Measurements from ENCODE around the gene PDSS2. TPM values are rescaled to one million over a fixed set of nuclear protein-coding genes. Genes with fewer than 3 reads are reported as not detected.

The PDSS2 gene
- polyA plus RNA-seq, 3 donors: 10.1 to 13.9 (median 13.3) TPM

DNA sequence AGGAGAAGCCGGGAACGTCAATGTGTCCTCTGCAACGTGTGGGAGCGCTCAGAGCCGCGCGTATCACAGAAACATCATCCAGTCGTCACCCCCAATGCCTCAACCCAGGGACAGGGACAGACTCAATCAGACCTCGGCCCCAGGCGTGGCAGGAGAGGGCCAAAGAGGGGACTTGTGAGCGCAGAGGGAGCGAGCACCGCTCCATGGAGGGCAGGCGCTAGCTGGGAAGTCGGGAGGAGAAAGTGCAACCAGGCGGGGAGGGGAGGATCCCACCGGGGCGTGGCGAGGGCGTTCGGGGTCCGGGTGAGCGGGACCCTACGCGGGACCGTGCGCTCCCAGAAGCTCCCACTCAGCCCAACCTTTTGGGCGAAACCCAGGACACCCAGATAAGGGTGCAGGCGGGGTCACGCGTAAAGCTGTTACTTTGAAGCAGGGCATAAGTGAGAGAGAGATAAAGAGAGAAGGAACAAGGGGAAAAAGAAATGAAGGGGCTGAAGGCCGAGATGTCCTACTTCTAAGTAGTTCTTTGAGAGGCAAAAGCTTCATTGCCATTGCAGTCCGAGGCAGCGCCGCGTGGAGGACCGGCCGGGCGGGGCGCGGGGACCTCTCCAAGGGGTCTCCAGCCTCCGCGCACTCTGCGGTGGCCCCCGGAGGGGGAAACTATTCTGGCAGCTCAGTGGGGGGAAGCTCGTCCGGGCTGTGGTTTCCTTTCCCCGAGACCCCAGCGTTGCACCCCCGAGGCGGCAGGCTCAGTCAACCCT, 29.7 kb upstream of the PDSS2 start:
- H3K36me3 ChIP-seq (replicated peaks in 1 of 2; ENCODE audit: control insufficient read depth in 1 of 2, insufficient read depth in 2 of 2, low read length in 2 of 2): no peaks in the 10 kb centered on the region
- H3K9me3 ChIP-seq (replicated peaks in 1 of 2; ENCODE audit: control insufficient read depth in 1 of 2, insufficient read depth in 1 of 2, low read length in 2 of 2): peaks cover 0 to 35% of the 10 kb centered on the region in 2 donors
- peak overlapping the region; percentile 7 to 77 (median 31) for H3K4me3 ChIP-seq (replicated peaks in 1 of 3; ENCODE audit: low read depth in 2 of 3, low read length in 3 of 3)
- H3K79me2 ChIP-seq (ENCODE audit: insufficient read depth, low read length): no peaks in the 10 kb centered on the region
- H4K20me1 ChIP-seq (ENCODE audit: insufficient read depth, low read length): no peaks in the 10 kb centered on the region
- H3K9me3 Mint-ChIP-seq: peaks cover 0 to 17% (median 4%) of the 10 kb centered on the region in 7 donors
- H3K9ac ChIP-seq (ENCODE audit: insufficient read depth, low read length, poor library complexity, severe bottlenecking): peak overlapping the region; percentile 25
- peaks cover 25 to 31% of the 10 kb centered on the region in 2 donors for H3K4me1 ChIP-seq (ENCODE audit: control insufficient read depth in 1 of 2, insufficient read depth in 2 of 2, low read length in 2 of 2)
- H2AFZ ChIP-seq (ENCODE audit: insufficient read depth, low read depth, low read length, poor library complexity, severe bottlenecking): peak overlapping the region; percentile 66
- peak in 1 of 3 donors; percentile 4 for DNase-seq
- peaks cover 27% of the 10 kb centered on the region for H3K4me1 Mint-ChIP-seq
- H3K27me3 ChIP-seq (ENCODE audit: control insufficient read depth in 2 of 2, insufficient read depth in 2 of 2, low read length in 2 of 2): peaks cover 80 to 93% of the 10 kb centered on the region in 2 donors
- H3K27ac Mint-ChIP-seq: no peak overlapping the region
- peaks cover 46 to 54% (median 52%) of the 10 kb centered on the region in 3 donors for H3K27me3 Mint-ChIP-seq (ENCODE audit: low read depth in 3 of 3)
- peaks cover 2 to 5% of the 10 kb centered on the region in 2 donors for H3K36me3 Mint-ChIP-seq
- under 1% methylated on average over 31 of the region's 51 CpGs for WGBS (ENCODE audit: insufficient coverage)
- no peak overlapping the region for H3K27ac ChIP-seq (ENCODE audit: low read depth in 1 of 2, low read length in 2 of 2)
- H3K4me3 Mint-ChIP-seq: peak overlapping the region; percentile 85 to 99
- TF ChIP-seq CTCF (IDR thresholded peaks at IDR 0.05): no peak
- intact Hi-C loops (cut with micrococcal nuclease): no loop called here
- peak overlapping the region; percentile 77 for H3K4me2 ChIP-seq (replicated peaks; ENCODE audit: extremely low read depth, low read length, poor library complexity, severe bottlenecking)

GRCh38 chr6:107488174-107488874, 29.0 kb upstream of the PDSS2 start:
- peaks cover 27% of the 10 kb centered on the region for H3K4me1 Mint-ChIP-seq
- Histone ChIP-seq H3K79me2 (ENCODE audit: insufficient read depth, low read length) (no peaks in the 10 kb centered on the region), H3K9me3 (replicated peaks in 1 of 2; ENCODE audit: control insufficient read depth in 1 of 2, insufficient read depth in 1 of 2, low read length in 2 of 2) (peaks cover 0 to 32% of the 10 kb centered on the region in 2 donors), H3K4me2 (replicated peaks; ENCODE audit: extremely low read depth, low read length, poor library complexity, severe bottlenecking) (peak overlapping the region; percentile 77), H3K4me1 (ENCODE audit: control insufficient read depth in 1 of 2, insufficient read depth in 2 of 2, low read length in 2 of 2) (peaks cover 25 to 31% of the 10 kb centered on the region in 2 donors), H3K4me3 (replicated peaks in 1 of 3; ENCODE audit: low read depth in 2 of 3, low read length in 3 of 3) (peak overlapping the region in 2 of 3 experiments; percentile 31 to 77), H3K9ac (ENCODE audit: insufficient read depth, low read length, poor library complexity, severe bottlenecking) (no peak overlapping the region), H3K36me3 (replicated peaks in 1 of 2; ENCODE audit: control insufficient read depth in 1 of 2, insufficient read depth in 2 of 2, low read length in 2 of 2) (no peaks in the 10 kb centered on the region), H2AFZ (ENCODE audit: insufficient read depth, low read depth, low read length, poor library complexity, severe bottlenecking) (peak overlapping the region; percentile 66), H3K27me3 (ENCODE audit: control insufficient read depth in 2 of 2, insufficient read depth in 2 of 2, low read length in 2 of 2) (peaks cover 75 to 91% of the 10 kb centered on the region in 2 donors), H3K27ac (ENCODE audit: low read depth in 1 of 2, low read length in 2 of 2) (no peak overlapping the region), H4K20me1 (ENCODE audit: insufficient read depth, low read length) (no peaks in the 10 kb centered on the region)
- peaks cover 48 to 58% (median 57%) of the 10 kb centered on the region in 3 donors for H3K27me3 Mint-ChIP-seq (ENCODE audit: low read depth in 3 of 3)
- peak overlapping the region; percentile 85 to 99 for H3K4me3 Mint-ChIP-seq
- H3K9me3 Mint-ChIP-seq: peaks cover 0 to 18% (median 4%) of the 10 kb centered on the region in 7 donors
- H3K36me3 Mint-ChIP-seq: peaks cover 2 to 5% of the 10 kb centered on the region in 2 donors
- WGBS (ENCODE audit: insufficient coverage): 3% methylated on average over 17 of the region's 27 CpGs
- DNase-seq: no peak
- intact Hi-C loops (cut with micrococcal nuclease): no loop called here
- no peak for TF ChIP-seq CTCF (IDR thresholded peaks at IDR 0.05)
- H3K27ac Mint-ChIP-seq: no peak overlapping the region
